MCF 10A (cell line): ENCODE measurements around the gene LDLRAD4. TPM values are rescaled to one million over a fixed set of nuclear protein-coding genes. Genes with fewer than 3 reads are reported as not detected.

Experiments used
- BruUV-seq: library from RNA; stranded (reverse); fragments of 400-500 nt; replicated peaks from 2 replicates; lab custom pipeline; 2021; lab: Mats Ljungman, UMichigan
- CTCF ChIA-PET: fragments of 300-600 bp; sonication (Branson Sonifier 250); formaldehyde crosslinking; extraction: SDS; loops from one replicate; lab custom pipeline; 2021; ENCODE audit warnings: antibody characterized with exemption, inconsistent platforms; lab: Yijun Ruan, JAX
- POLR2A ChIA-PET: fragments of 300-600, 350-650 bp; sonication (Branson Sonifier 250); formaldehyde crosslinking; extraction: SDS; loops from one replicate; lab custom pipeline; 2020; ENCODE audit warnings: antibody characterized with exemption, inconsistent platforms; lab: Yijun Ruan, JAX
- DNase-seq: peaks from one replicate; pipeline ENCODE4 v3.0.0-alpha.2; 2018; ENCODE audit not compliant: unreplicated experiment
- H3K27ac Mint-ChIP-seq: one replicate; pipeline ENCODE4 v1.8.0; 2022; ENCODE audit warnings: mild to moderate bottlenecking, low read depth, mixed read lengths; ENCODE audit not compliant: unreplicated experiment
- H3K27me3 Mint-ChIP-seq: one replicate; pipeline ENCODE4 v1.8.0; 2022; ENCODE audit warnings: mixed read lengths; ENCODE audit not compliant: insufficient read depth, unreplicated experiment
- H3K36me3 Mint-ChIP-seq: one replicate; pipeline ENCODE4 v1.8.0; 2022; ENCODE audit warnings: mild to moderate bottlenecking, moderate library complexity, mixed read lengths; ENCODE audit not compliant: insufficient read depth, unreplicated experiment
- H3K4me1 Mint-ChIP-seq: one replicate; pipeline ENCODE4 v1.8.0; 2022; ENCODE audit warnings: mixed read lengths; ENCODE audit not compliant: insufficient read depth, unreplicated experiment
- H3K4me3 Mint-ChIP-seq: one replicate; pipeline ENCODE4 v1.8.0; 2022; ENCODE audit warnings: mild to moderate bottlenecking, moderate library complexity, mixed read lengths; ENCODE audit not compliant: unreplicated experiment
- H3K9me3 Mint-ChIP-seq: one replicate; pipeline ENCODE4 v1.8.0; 2022; ENCODE audit warnings: mixed read lengths; ENCODE audit not compliant: unreplicated experiment
- CTCF ChIP-seq: fragments of 200-600 bp; IDR thresholded peaks from one replicate; pipeline ENCODE4 v1.8.0; 2022; ENCODE audit warnings: antibody characterized with exemption, mild to moderate bottlenecking; ENCODE audit not compliant: unreplicated experiment
- intact Hi-C: fragments of 100-400 bp; cut with micrococcal nuclease; formaldehyde crosslinking; loops from 2 replicates; pipeline ENCODE4 v1.14.1; 2022
- total RNA-seq: library from RNA; stranded (reverse); gene quantifications from 2 replicates; pipeline ENCODE4 v1.2.3, GENCODE V29; 2022

LDLRAD4 gene
- total RNA-seq, 1 experiment from 2014 or later = not detected

- Mint-ChIP-seq H3K27me3 (no peaks in the 10 kb centered on the region), H3K4me1 (no peaks in the 10 kb centered on the region), H3K9me3 (peaks cover 21% of the 10 kb centered on the region), H3K4me3 (no peak overlapping the region), H3K27ac (no peak overlapping the region), H3K36me3 (no peaks in the 10 kb centered on the region)
- CTCF ChIA-PET = no interaction called here
- BruUV-seq = no TSS peak
- TF ChIP-seq CTCF = no peak
- POLR2A ChIA-PET = no interaction called here
- intact Hi-C loops = no loop called here
- DNase-seq = no peak
These were observed 71.1 kb downstream of the LDLRAD4 start for GRCh38 chr18:13289481-13290205.

- no TSS peak for BruUV-seq
- no peak overlapping the region for H3K27ac Mint-ChIP-seq
These were observed 72.3 kb downstream of the LDLRAD4 start for GRCh38 chr18:13290856-13291271.

GRCh38 chr18:13291299-13291698, 72.7 kb downstream of the LDLRAD4 start:
- Mint-ChIP-seq H3K4me1 (no peaks in the 10 kb centered on the region), H3K27me3 (no peaks in the 10 kb centered on the region), H3K36me3 (no peaks in the 10 kb centered on the region), H3K27ac (no peak overlapping the region), H3K4me3 (no peak overlapping the region), H3K9me3 (peaks cover 13% of the 10 kb centered on the region)
- DNase-seq = no peak
- BruUV-seq = no TSS peak
- POLR2A ChIA-PET = no interaction called here
- intact Hi-C loops = no loop called here
- no peak for TF ChIP-seq CTCF
- CTCF ChIA-PET = no interaction called here

More at GRCh38 chr18:13290856-13291271, 72.3 kb downstream of the LDLRAD4 start:
- Mint-ChIP-seq H3K9me3 (peaks cover 18% of the 10 kb centered on the region), H3K36me3 (no peaks in the 10 kb centered on the region), H3K4me1 (no peaks in the 10 kb centered on the region), H3K27me3 (no peaks in the 10 kb centered on the region), H3K4me3 (no peak overlapping the region)
- ChIA-PET CTCF (no interaction called here), POLR2A (no interaction called here)
- intact Hi-C loops = no loop called here
- TF ChIP-seq CTCF = no peak
- DNase-seq = no peak

GRCh38 chr18:13291745-13292447, 73.3 kb downstream of the LDLRAD4 start:
- H3K36me3 Mint-ChIP-seq = no peaks in the 10 kb centered on the region
- H3K27ac Mint-ChIP-seq = no peak overlapping the region
- H3K4me3 Mint-ChIP-seq = no peak overlapping the region
- H3K4me1 Mint-ChIP-seq = no peaks in the 10 kb centered on the region
- no peak for DNase-seq
- no peaks in the 10 kb centered on the region for H3K27me3 Mint-ChIP-seq
- intact Hi-C loops = no loop called here
- ChIA-PET POLR2A (no interaction called here), CTCF (no interaction called here)
- no TSS peak for BruUV-seq
- peaks cover 7% of the 10 kb centered on the region for H3K9me3 Mint-ChIP-seq
- TF ChIP-seq CTCF = no peak
